ENCODE data around the gene KLHDC8A.
A peak's percentile ranks its signal among the peaks of the same experiment; 100 is the strongest.
"Not testable (repeated sequence)": the region's sequence is repeated elsewhere in the genome, so short reads cannot be mapped to it uniquely, and the experiment has no call there.

KLHDC8A gene

GRCh38 chr1:205301205-205301821, 55.4 kb downstream of the KLHDC8A start:
- H3K4me1 ChIP-seq (ENCODE audit: control insufficient read depth in 1 of 2, insufficient read depth in 2 of 2, low read length in 2 of 2) = peaks cover 0 to 16% of the 10 kb centered on the region in 2 donors
- peak overlapping the region; percentile 49 for H3K27ac ChIP-seq (ENCODE audit: low read length)

GRCh38 chr1:205300149-205300548, 56.6 kb downstream of the KLHDC8A start:
- Histone ChIP-seq H3K9me3 (ENCODE audit: control insufficient read depth in 1 of 2, low read length in 2 of 2) (no peaks in the 10 kb centered on the region), H3K4me1 (ENCODE audit: control insufficient read depth in 1 of 2, insufficient read depth in 2 of 2, low read length in 2 of 2) (peaks cover 0 to 16% of the 10 kb centered on the region in 2 donors), H3K36me3 (ENCODE audit: control insufficient read depth in 1 of 2, insufficient read depth in 2 of 2, low read length in 2 of 2) (peaks cover 12 to 25% of the 10 kb centered on the region in 2 donors), H3K27ac (ENCODE audit: low read length) (no peak overlapping the region), H3K4me3 (ENCODE audit: low read depth in 1 of 2, low read length in 2 of 2) (no peak overlapping the region), H3K27me3 (ENCODE audit: low read depth, low read length) (no peaks in the 10 kb centered on the region)

More at GRCh38 chr1:205301205-205301821, 55.4 kb downstream of the KLHDC8A start:
- no peak overlapping the region for H3K4me3 ChIP-seq (ENCODE audit: low read depth in 1 of 2, low read length in 2 of 2)
- H3K36me3 ChIP-seq (ENCODE audit: control insufficient read depth in 1 of 2, insufficient read depth in 2 of 2, low read length in 2 of 2) = peaks cover 15 to 25% of the 10 kb centered on the region in 2 donors
- H3K9me3 ChIP-seq (ENCODE audit: control insufficient read depth in 1 of 2, low read length in 2 of 2) = no peaks in the 10 kb centered on the region
- H3K27me3 ChIP-seq (ENCODE audit: low read depth, low read length) = no peaks in the 10 kb centered on the region

- Histone ChIP-seq H3K27me3 (ENCODE audit: low read depth, low read length) (no peaks in the 10 kb centered on the region), H3K9me3 (ENCODE audit: control insufficient read depth in 1 of 2, low read length in 2 of 2) (no peaks in the 10 kb centered on the region), H3K4me3 (ENCODE audit: low read depth in 1 of 2, low read length in 2 of 2) (no peak overlapping the region), H3K36me3 (ENCODE audit: control insufficient read depth in 1 of 2, insufficient read depth in 2 of 2, low read length in 2 of 2) (peaks cover 6 to 12% of the 10 kb centered on the region in 2 donors), H3K4me1 (ENCODE audit: control insufficient read depth in 1 of 2, insufficient read depth in 2 of 2, low read length in 2 of 2) (peaks cover 11 to 25% of the 10 kb centered on the region in 2 donors), H3K27ac (ENCODE audit: low read length) (no peak overlapping the region)
Observed at GRCh38 chr1:205298191-205298994, 58.3 kb downstream of the KLHDC8A start.

GRCh38 chr1:205297546-205298177, 59.1 kb downstream of the KLHDC8A start:
- H3K27ac ChIP-seq (ENCODE audit: low read length); H3K36me3 ChIP-seq (ENCODE audit: control insufficient read depth in 1 of 2, insufficient read depth in 2 of 2, low read length in 2 of 2); H3K9me3 ChIP-seq (ENCODE audit: control insufficient read depth in 1 of 2, low read length in 2 of 2); H3K4me3 ChIP-seq (ENCODE audit: low read depth in 1 of 2, low read length in 2 of 2); H3K27me3 ChIP-seq (ENCODE audit: low read depth, low read length): not testable (repeated sequence)
- H3K4me1 ChIP-seq (ENCODE audit: control insufficient read depth in 1 of 2, insufficient read depth in 2 of 2, low read length in 2 of 2) = peaks cover 11 to 25% of the 10 kb centered on the region in 2 donors

GRCh38 chr1:205296154-205296553, 60.6 kb downstream of the KLHDC8A start:
- Histone ChIP-seq H3K36me3 (ENCODE audit: control insufficient read depth in 1 of 2, insufficient read depth in 2 of 2, low read length in 2 of 2) (no peaks in the 10 kb centered on the region), H3K27me3 (ENCODE audit: low read depth, low read length) (no peaks in the 10 kb centered on the region), H3K4me1 (ENCODE audit: control insufficient read depth in 1 of 2, insufficient read depth in 2 of 2, low read length in 2 of 2) (peaks cover 11 to 14% of the 10 kb centered on the region in 2 donors), H3K9me3 (ENCODE audit: control insufficient read depth in 1 of 2, low read length in 2 of 2) (no peaks in the 10 kb centered on the region), H3K27ac (ENCODE audit: low read length) (no peak overlapping the region), H3K4me3 (ENCODE audit: low read depth in 1 of 2, low read length in 2 of 2) (no peak overlapping the region)

GRCh38 chr1:205294934-205295333, 61.8 kb downstream of the KLHDC8A start:
- Histone ChIP-seq H3K36me3 (ENCODE audit: control insufficient read depth in 1 of 2, insufficient read depth in 2 of 2, low read length in 2 of 2) (no peaks in the 10 kb centered on the region), H3K27ac (ENCODE audit: low read length) (peak overlapping the region; percentile 54), H3K4me3 (ENCODE audit: low read depth in 1 of 2, low read length in 2 of 2) (no peak overlapping the region), H3K27me3 (ENCODE audit: low read depth, low read length) (no peaks in the 10 kb centered on the region), H3K4me1 (ENCODE audit: control insufficient read depth in 1 of 2, insufficient read depth in 2 of 2, low read length in 2 of 2) (peaks cover 11 to 13% of the 10 kb centered on the region in 2 donors), H3K9me3 (ENCODE audit: control insufficient read depth in 1 of 2, low read length in 2 of 2) (no peaks in the 10 kb centered on the region)

- Histone ChIP-seq H3K36me3 (ENCODE audit: control insufficient read depth in 1 of 2, insufficient read depth in 2 of 2, low read length in 2 of 2) (no peaks in the 10 kb centered on the region), H3K9me3 (ENCODE audit: control insufficient read depth in 1 of 2, low read length in 2 of 2) (no peaks in the 10 kb centered on the region), H3K27me3 (ENCODE audit: low read depth, low read length) (no peaks in the 10 kb centered on the region), H3K27ac (ENCODE audit: low read length) (peak overlapping the region; percentile 54), H3K4me1 (ENCODE audit: control insufficient read depth in 1 of 2, insufficient read depth in 2 of 2, low read length in 2 of 2) (peaks cover 11 to 13% of the 10 kb centered on the region in 2 donors), H3K4me3 (ENCODE audit: low read depth in 1 of 2, low read length in 2 of 2) (no peak overlapping the region)
Observed at GRCh38 chr1:205294175-205294917, 62.4 kb downstream of the KLHDC8A start.

- peaks cover 11% of the 10 kb centered on the region in 2 donors for H3K4me1 ChIP-seq (ENCODE audit: control insufficient read depth in 1 of 2, insufficient read depth in 2 of 2, low read length in 2 of 2)
Observed at GRCh38 chr1:205293350-205294074, 63.2 kb downstream of the KLHDC8A start.

GRCh38 chr1:205291596-205291995, 65.1 kb downstream of the KLHDC8A start:
- Histone ChIP-seq H3K9me3 (ENCODE audit: control insufficient read depth in 1 of 2, low read length in 2 of 2) (no peaks in the 10 kb centered on the region), H3K4me1 (ENCODE audit: control insufficient read depth in 1 of 2, insufficient read depth in 2 of 2, low read length in 2 of 2) (peaks cover 9 to 13% of the 10 kb centered on the region in 2 donors), H3K4me3 (ENCODE audit: low read depth in 1 of 2, low read length in 2 of 2) (no peak overlapping the region), H3K36me3 (ENCODE audit: control insufficient read depth in 1 of 2, insufficient read depth in 2 of 2, low read length in 2 of 2) (no peaks in the 10 kb centered on the region), H3K27ac (ENCODE audit: low read length) (no peak overlapping the region), H3K27me3 (ENCODE audit: low read depth, low read length) (no peaks in the 10 kb centered on the region)

More at GRCh38 chr1:205293350-205294074, 63.2 kb downstream of the KLHDC8A start:
- H3K9me3 ChIP-seq (ENCODE audit: control insufficient read depth in 1 of 2, low read length in 2 of 2) = no peaks in the 10 kb centered on the region
- no peaks in the 10 kb centered on the region for H3K27me3 ChIP-seq (ENCODE audit: low read depth, low read length)
- no peak overlapping the region for H3K4me3 ChIP-seq (ENCODE audit: low read depth in 1 of 2, low read length in 2 of 2)
- H3K36me3 ChIP-seq (ENCODE audit: control insufficient read depth in 1 of 2, insufficient read depth in 2 of 2, low read length in 2 of 2) = no peaks in the 10 kb centered on the region
- no peak overlapping the region for H3K27ac ChIP-seq (ENCODE audit: low read length)

- Histone ChIP-seq H3K27ac (ENCODE audit: low read length) (no peak overlapping the region), H3K4me3 (ENCODE audit: low read depth in 1 of 2, low read length in 2 of 2) (no peak overlapping the region)
Observed at GRCh38 chr1:205287767-205288559, 68.8 kb downstream of the KLHDC8A start.

More at GRCh38 chr1:205287767-205288559, 68.8 kb downstream of the KLHDC8A start:
- no peaks in the 10 kb centered on the region for H3K9me3 ChIP-seq (ENCODE audit: control insufficient read depth in 1 of 2, low read length in 2 of 2)
- H3K36me3 ChIP-seq (ENCODE audit: control insufficient read depth in 1 of 2, insufficient read depth in 2 of 2, low read length in 2 of 2) = no peaks in the 10 kb centered on the region
- peaks cover 24% of the 10 kb centered on the region in 2 donors for H3K4me1 ChIP-seq (ENCODE audit: control insufficient read depth in 1 of 2, insufficient read depth in 2 of 2, low read length in 2 of 2)
- no peaks in the 10 kb centered on the region for H3K27me3 ChIP-seq (ENCODE audit: low read depth, low read length)
